ENCODE results near the gene SMIM15. TPM values are rescaled to one million over a fixed set of nuclear protein-coding genes. Genes with fewer than 3 reads are reported as not detected.
A peak's percentile ranks its signal among the peaks of the same experiment; 100 is the strongest.

SMIM15 gene
- total RNA-seq (48.8 and 54.5 TPM in 2 replicates), polyA plus RNA-seq (12.8 and 18.4 TPM in 2 replicates), polyA minus RNA-seq (18.8 and 29.1 TPM in 2 replicates), Bru-seq, nascent RNA (percentile 94 among the genes with signal in this experiment), BruChase-seq, experiment 1, labeled RNA remaining after a 6-hour chase (percentile 97 among the genes with signal in this experiment), BruChase-seq, experiment 2, labeled RNA remaining after a 2-hour chase (percentile 98 among the genes with signal in this experiment)
- polyA plus RNA-seq (2011; cell fraction: cytosol; rRNA removed): 24.6 and 29.4 TPM in 2 replicates
- polyA plus RNA-seq (2011; cell fraction: nucleus; rRNA removed): 9.5 and 14.0 TPM in 2 replicates
- polyA plus RNA-seq (2012): 32.9 and 43.2 TPM in 2 replicates
- 18.4 TPM for polyA minus RNA-seq (2011; cell fraction: cytosol; rRNA and poly(A)+ RNA removed)
- polyA minus RNA-seq (2011; cell fraction: nucleus; rRNA and poly(A)+ RNA removed): 7.1 and 9.8 TPM in 2 replicates
- long read RNA-seq, transcript SMIM15-201 (3 exons, 2,889 nt): major isoform, 177 of 190 reads
- long read RNA-seq, partial matches to known transcripts: 2 of 190 reads
- long read RNA-seq, other reads (novel, unspliced or antisense): 10 of 190 reads

GRCh38 chr5:61162010-61162831 is at the start of gene SMIM15:
Gene SMIM15 (minus strand): TSS chr5:61162468. CDS start chr5:61160171, 2,297 bp downstream.
- Histone ChIP-seq H4K20me1 (replicated peaks; ENCODE audit: control insufficient read depth, extremely low read depth, insufficient read depth, low read length) (no peaks in the 10 kb centered on the region), H3K36me3 (ENCODE audit: control insufficient read depth in 2 of 2, extremely low read depth in 1 of 2, insufficient read depth in 2 of 2, low read length in 2 of 2) (peaks cover 0 to 4% of the 10 kb centered on the region in 2 experiments), H3K4me2 (ENCODE audit: insufficient read depth, low read length) (peak within 1 kb of the TSS; percentile 78), H3K27me3 (ENCODE audit: control insufficient read depth in 2 of 2, insufficient read depth in 2 of 2, low read length in 2 of 2) (no peaks in the 10 kb centered on the region), H3K9me1 (replicated peaks; ENCODE audit: control insufficient read depth, extremely low read depth, insufficient read depth, low read length) (no peaks in the 10 kb centered on the region), H2AFZ (ENCODE audit: low read depth, low read length) (peak within 1 kb of the TSS; percentile 73), H3K4me3 (replicated peaks in 1 of 3; ENCODE audit: insufficient read depth in 1 of 3, low read depth in 1 of 3, low read length in 3 of 3) (peak within 1 kb of the TSS; percentile 22 to 70 (median 67)), H3K4me1 (ENCODE audit: control insufficient read depth, extremely low read depth, insufficient read depth, low read length) (peaks cover 15% of the 10 kb centered on the region), H3K27ac (ENCODE audit: insufficient read depth, low read depth, low read length) (peak within 1 kb of the TSS; percentile 72), H3K79me2 (ENCODE audit: control insufficient read depth, insufficient read depth, low read length) (peaks cover 34% of the 10 kb centered on the region), H3K9ac (replicated peaks; ENCODE audit: extremely low read depth, insufficient read depth, low read length) (peak within 1 kb of the TSS; percentile 65), H3K9me3 (replicated peaks; ENCODE audit: control insufficient read depth, insufficient read depth, low read length) (no peaks in the 10 kb centered on the region)
- TF ChIP-seq MYC (IDR thresholded peaks at IDR 0.05; ENCODE audit: low read depth, low read length): no peak
- TF ChIP-seq POLR2A (IDR thresholded peaks at IDR 0.05; ENCODE audit: low read depth, low read length): peak; percentile 61
- TF ChIP-seq JUN (IDR thresholded peaks at IDR 0.05; ENCODE audit: borderline replicate concordance, insufficient read depth, insufficient read length, low read depth): no peak
- TF ChIP-seq MAX (IDR thresholded peaks at IDR 0.05; ENCODE audit: insufficient read depth, insufficient read length): no peak
- no peak for TF ChIP-seq EZH2 (IDR thresholded peaks at IDR 0.05; ENCODE audit: borderline replicate concordance, low read depth, low read length, severe bottlenecking)
- TF ChIP-seq FOS (IDR thresholded peaks at IDR 0.05; ENCODE audit: borderline replicate concordance, insufficient read depth, low read length): peak; percentile 57
- TF ChIP-seq GATA2 (IDR thresholded peaks at IDR 0.05; ENCODE audit: insufficient read depth, insufficient read length, low read depth, low read length): no peak
- peak; percentile 89 for TF ChIP-seq POLR2AphosphoS5 (IDR thresholded peaks at IDR 0.05; ENCODE audit: insufficient read depth, low read depth, low read length)
- no peak for TF ChIP-seq CTCF (IDR thresholded peaks at IDR 0.05; ENCODE audit: extremely low read depth in 1 of 2, insufficient read depth in 1 of 2, low read depth in 1 of 2, low read length in 2 of 2)
- dilution Hi-C loops (cut with MboI; ENCODE audit: extremely low pct_ligation_motif_present, low sequenced_read_pairs) (no loop called here), intact Hi-C loops (cut with micrococcal nuclease) (loop anchor here (1.0 to 10.0 kb wide), 8 partner anchors 107 to 465 kb away; no protein-coding TSS in a partner anchor)
- DNase-seq (ENCODE audit: low read depth, low spot score): peak; percentile 82
- BruUV-seq (replicated peaks): TSS peak; percentile 26
- CTCF ChIA-PET: interaction anchor here (1.2 to 2.7 kb wide), 2 partner anchors 169 to 204 kb away, joined by 3 to 11 read pairs; no protein-coding TSS in a partner anchor
- peak; percentile 63 for FAIRE-seq
- POLR2A ChIA-PET: interaction anchor here (0.7 to 1.4 kb wide), 2 partner anchors 165 to 170 kb away, joined by 6 to 8 read pairs; partner anchors contain the start of gene ZSWIM6
